Measurements from ENCODE around the gene MKNK1.

MKNK1 gene

DNA sequence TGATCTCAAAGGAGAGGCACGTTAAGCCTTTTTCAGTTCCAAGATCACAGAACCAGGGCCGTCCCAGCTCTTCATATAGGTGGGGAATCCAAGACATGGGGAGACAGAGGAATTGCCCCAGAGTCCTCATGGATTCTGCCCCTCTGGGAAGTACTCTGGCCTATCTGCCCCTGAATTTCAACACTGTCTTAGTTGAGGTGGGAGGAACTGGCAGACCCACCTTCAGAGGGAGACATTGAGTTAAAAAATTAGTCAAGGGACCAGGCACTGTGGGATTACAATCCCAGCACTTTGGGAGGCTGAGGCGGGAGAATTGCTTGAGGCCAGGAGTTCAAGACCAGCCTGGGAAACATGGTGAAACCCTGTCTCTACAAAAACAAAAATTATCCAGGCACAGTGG lies 50.6 kb downstream of the MKNK1 start:
- no peaks in the 10 kb centered on the region for H3K9me3 ChIP-seq (ENCODE audit: control insufficient read depth, insufficient read depth, low read length)
- peaks cover 12% of the 10 kb centered on the region; the same call in 1 of the 2 replicates for H3K4me1 ChIP-seq (ENCODE audit: insufficient read depth, low read length)
- H3K9ac ChIP-seq (ENCODE audit: low read depth, low read length) = no peak overlapping the region
- H3K36me3 ChIP-seq (ENCODE audit: insufficient read depth, low read length) = no peaks in the 10 kb centered on the region

- H3K36me3 ChIP-seq (ENCODE audit: insufficient read depth, low read length) = no peaks in the 10 kb centered on the region
- H3K9ac ChIP-seq (ENCODE audit: low read depth, low read length) = no peak overlapping the region
- H3K4me1 ChIP-seq (ENCODE audit: insufficient read depth, low read length) = peaks cover 3% of the 10 kb centered on the region; the same call in 1 of the 2 replicates
- no peaks in the 10 kb centered on the region for H3K9me3 ChIP-seq (ENCODE audit: control insufficient read depth, insufficient read depth, low read length)
Measured at GRCh38 chr1:46552357-46553237, 51.5 kb downstream of the MKNK1 start.

- Histone ChIP-seq H3K36me3 (ENCODE audit: insufficient read depth, low read length) (no peaks in the 10 kb centered on the region), H3K9ac (ENCODE audit: low read depth, low read length) (no peak within 1 kb of the TSS), H3K4me1 (ENCODE audit: insufficient read depth, low read length) (peaks cover 3% of the 10 kb centered on the region; the same call in 1 of the 2 replicates), H3K9me3 (ENCODE audit: control insufficient read depth, insufficient read depth, low read length) (no peaks in the 10 kb centered on the region)
Measured at GRCh38 chr1:46551597-46552095, 52.4 kb downstream of the MKNK1 start, which contains the start of gene KNCN. KNCN (minus strand) TSS chr1:46551647; CDS start chr1:46551215, 432 bp downstream.

- Histone ChIP-seq H3K9me3 (ENCODE audit: control insufficient read depth, insufficient read depth, low read length) (no peaks in the 10 kb centered on the region), H3K9ac (ENCODE audit: low read depth, low read length) (no peak overlapping the region), H3K36me3 (ENCODE audit: insufficient read depth, low read length) (no peaks in the 10 kb centered on the region), H3K4me1 (ENCODE audit: insufficient read depth, low read length) (no peaks in the 10 kb centered on the region; the same call in 1 of the 2 replicates)
Measured at GRCh38 chr1:46550751-46551231, 53.3 kb downstream of the MKNK1 start.

DNA sequence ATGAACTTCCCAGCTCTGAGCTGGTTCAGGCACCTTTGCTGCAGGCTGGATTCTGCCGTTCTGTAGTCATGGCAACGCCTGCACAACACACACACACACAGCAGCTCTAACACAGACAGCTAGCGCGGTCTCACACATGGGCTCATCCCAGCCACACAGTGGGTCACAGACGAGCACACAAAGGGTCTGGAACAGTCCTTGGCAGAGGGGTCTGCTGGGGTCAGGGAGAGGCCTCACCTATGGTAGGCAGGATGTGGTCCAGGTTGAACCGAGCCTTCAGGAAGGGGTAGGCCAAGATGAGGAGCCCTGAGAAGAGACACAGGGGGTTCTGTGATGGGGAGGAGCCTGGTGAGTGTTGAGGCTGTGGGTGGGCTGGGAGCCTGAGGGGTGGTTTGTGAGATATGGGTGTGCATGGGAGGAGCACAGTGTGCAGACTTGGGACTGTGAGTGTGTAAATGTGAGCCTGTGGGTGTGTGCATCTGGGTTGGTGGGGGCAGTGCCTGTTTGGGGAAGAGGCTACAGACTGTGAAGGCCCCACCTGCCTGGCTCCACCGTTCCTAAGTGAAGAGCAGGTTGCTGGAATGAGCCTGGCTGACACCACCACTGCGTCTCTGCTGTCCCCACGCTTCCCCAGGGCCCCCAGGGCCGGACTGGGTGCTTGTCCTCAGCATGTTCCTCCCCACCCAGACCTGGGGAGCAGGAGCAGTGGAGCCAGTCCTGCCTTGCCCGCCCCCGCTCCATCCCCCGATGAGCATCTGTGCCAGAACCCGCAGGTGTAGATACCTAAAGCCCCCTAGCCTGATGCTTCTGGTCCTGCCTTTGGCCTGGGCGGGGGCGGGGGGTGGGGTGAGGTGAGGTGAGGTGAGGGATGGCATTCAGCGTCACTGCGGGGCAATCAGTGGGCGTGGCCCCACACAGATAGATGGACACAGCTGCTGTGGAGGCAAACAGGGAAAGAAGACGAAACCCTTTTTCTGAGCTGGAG lies 54.1 kb downstream of the MKNK1 start:
- Histone ChIP-seq H3K4me1 (ENCODE audit: insufficient read depth, low read length) (peaks cover 1% of the 10 kb centered on the region), H3K9me3 (ENCODE audit: control insufficient read depth, insufficient read depth, low read length) (no peaks in the 10 kb centered on the region), H3K36me3 (ENCODE audit: insufficient read depth, low read length) (no peaks in the 10 kb centered on the region), H3K9ac (ENCODE audit: low read depth, low read length) (no peak overlapping the region)

- no peaks in the 10 kb centered on the region for H3K36me3 ChIP-seq (ENCODE audit: insufficient read depth, low read length)
- H3K9me3 ChIP-seq (ENCODE audit: control insufficient read depth, insufficient read depth, low read length) = no peaks in the 10 kb centered on the region
- peaks cover 6% of the 10 kb centered on the region; the same call in 1 of the 2 replicates for H3K4me1 ChIP-seq (ENCODE audit: insufficient read depth, low read length)
- no peak overlapping the region for H3K9ac ChIP-seq (ENCODE audit: low read depth, low read length)
Measured at GRCh38 chr1:46547481-46548383, 56.3 kb downstream of the MKNK1 start.

- peaks cover 6% of the 10 kb centered on the region; the same call in 1 of the 2 replicates for H3K4me1 ChIP-seq (ENCODE audit: insufficient read depth, low read length)
- no peak overlapping the region for H3K9ac ChIP-seq (ENCODE audit: low read depth, low read length)
- no peaks in the 10 kb centered on the region for H3K36me3 ChIP-seq (ENCODE audit: insufficient read depth, low read length)
- no peaks in the 10 kb centered on the region for H3K9me3 ChIP-seq (ENCODE audit: control insufficient read depth, insufficient read depth, low read length)
Measured at GRCh38 chr1:46546210-46546609, 57.9 kb downstream of the MKNK1 start.

- no peaks in the 10 kb centered on the region for H3K36me3 ChIP-seq (ENCODE audit: insufficient read depth, low read length)
Measured at GRCh38 chr1:46545784-46546183, 58.3 kb downstream of the MKNK1 start.

DNA sequence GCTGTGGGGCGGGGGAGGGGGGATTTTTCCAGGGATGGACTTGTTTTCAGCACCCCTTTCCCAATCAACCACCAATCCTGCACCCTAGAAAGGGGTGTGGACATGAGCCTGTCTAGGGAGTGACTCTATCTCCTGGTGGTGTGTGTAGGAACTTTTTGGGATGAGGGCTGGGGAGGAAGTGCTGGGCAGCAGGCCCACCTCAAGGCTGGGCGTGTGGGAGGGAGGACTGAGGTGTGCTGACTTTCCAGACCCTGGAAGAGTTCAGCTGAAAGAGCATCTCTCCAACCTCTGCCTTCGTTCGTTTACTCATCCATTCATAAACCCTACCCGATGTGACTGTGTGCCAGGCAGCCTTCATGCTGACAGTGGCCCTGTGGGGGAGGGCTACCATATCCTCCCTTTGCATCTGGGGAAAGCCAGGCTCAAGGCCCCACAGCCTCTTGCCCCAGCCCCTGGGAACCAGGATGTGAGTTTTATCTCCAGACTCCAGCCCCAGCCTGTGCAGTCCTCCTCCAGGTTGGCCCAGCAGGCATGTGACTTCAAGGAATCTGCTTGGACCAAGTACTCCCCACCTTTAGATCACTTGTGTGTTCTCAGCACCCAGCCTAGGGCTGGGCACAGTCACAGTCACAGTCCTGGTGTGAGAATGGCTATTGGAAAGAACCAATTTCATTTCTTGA lies 59.4 kb downstream of the MKNK1 start:
- Histone ChIP-seq H3K9ac (ENCODE audit: low read depth, low read length) (peak overlapping the region; percentile 57; the same call in 1 of the 2 replicates), H3K4me1 (ENCODE audit: insufficient read depth, low read length) (peaks cover 6% of the 10 kb centered on the region; the same call in 1 of the 2 replicates), H3K36me3 (ENCODE audit: insufficient read depth, low read length) (no peaks in the 10 kb centered on the region), H3K9me3 (ENCODE audit: control insufficient read depth, insufficient read depth, low read length) (no peaks in the 10 kb centered on the region)

More at GRCh38 chr1:46545784-46546183, 58.3 kb downstream of the MKNK1 start:
- no peaks in the 10 kb centered on the region for H3K9me3 ChIP-seq (ENCODE audit: control insufficient read depth, insufficient read depth, low read length)
- no peak overlapping the region for H3K9ac ChIP-seq (ENCODE audit: low read depth, low read length)
- peaks cover 6% of the 10 kb centered on the region; the same call in 1 of the 2 replicates for H3K4me1 ChIP-seq (ENCODE audit: insufficient read depth, low read length)

DNA sequence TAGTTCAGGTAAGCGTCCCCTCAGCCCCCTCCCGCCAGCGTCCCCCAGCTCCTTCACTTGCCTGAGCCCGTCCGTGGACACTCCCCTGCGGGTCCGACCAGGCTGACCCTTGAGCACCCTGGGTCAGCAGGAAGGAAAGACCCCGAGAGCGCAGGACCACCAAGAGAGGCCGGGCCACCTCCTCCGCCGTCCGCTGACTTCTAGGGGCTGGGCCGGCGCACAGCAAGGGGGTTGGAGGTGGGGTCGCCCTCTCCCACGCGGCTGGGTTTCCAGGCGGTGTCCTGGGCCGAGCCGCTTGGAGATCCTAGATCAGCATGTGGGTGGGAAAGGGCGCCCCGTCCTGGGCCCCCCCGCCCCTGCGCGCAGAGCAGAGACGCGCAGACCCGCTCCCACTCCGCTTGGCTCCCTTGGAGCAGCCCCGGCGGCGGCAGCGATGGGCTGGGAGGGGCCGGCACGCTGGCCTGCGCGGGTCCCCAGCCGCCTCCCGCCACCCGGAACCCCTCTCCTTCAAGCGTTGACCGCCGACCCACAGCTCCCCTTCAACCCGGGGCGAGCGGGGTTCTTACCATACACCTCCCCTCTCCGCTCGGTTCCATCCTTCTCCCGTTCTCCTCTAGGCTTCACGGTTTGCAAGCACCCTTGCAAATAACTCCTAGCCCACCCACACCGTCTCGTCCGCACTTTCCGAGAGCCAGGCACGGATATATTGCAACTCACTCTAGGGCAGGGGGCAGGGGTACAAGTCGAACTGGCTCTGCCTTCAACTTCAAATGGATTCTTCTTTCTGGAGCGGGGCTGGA lies 60.1 kb downstream of the MKNK1 start:
- Histone ChIP-seq H3K4me1 (ENCODE audit: insufficient read depth, low read length) (peaks cover 6% of the 10 kb centered on the region; the same call in 1 of the 2 replicates), H3K9me3 (ENCODE audit: control insufficient read depth, insufficient read depth, low read length) (no peaks in the 10 kb centered on the region), H3K9ac (ENCODE audit: low read depth, low read length) (peak overlapping the region; percentile 57; the same call in 1 of the 2 replicates)

GRCh38 chr1:46543382-46543760 lies 60.7 kb downstream of the MKNK1 start:
- Histone ChIP-seq H3K9ac (ENCODE audit: low read depth, low read length) (peak overlapping the region; percentile 57; the same call in 1 of the 2 replicates), H3K4me1 (ENCODE audit: insufficient read depth, low read length) (peaks cover 6% of the 10 kb centered on the region; the same call in 1 of the 2 replicates), H3K9me3 (ENCODE audit: control insufficient read depth, insufficient read depth, low read length) (no peaks in the 10 kb centered on the region), H3K36me3 (ENCODE audit: insufficient read depth, low read length) (no peaks in the 10 kb centered on the region)

More for the DNA sequence above, 60.1 kb downstream of the MKNK1 start:
- no peaks in the 10 kb centered on the region for H3K36me3 ChIP-seq (ENCODE audit: insufficient read depth, low read length)

DNA sequence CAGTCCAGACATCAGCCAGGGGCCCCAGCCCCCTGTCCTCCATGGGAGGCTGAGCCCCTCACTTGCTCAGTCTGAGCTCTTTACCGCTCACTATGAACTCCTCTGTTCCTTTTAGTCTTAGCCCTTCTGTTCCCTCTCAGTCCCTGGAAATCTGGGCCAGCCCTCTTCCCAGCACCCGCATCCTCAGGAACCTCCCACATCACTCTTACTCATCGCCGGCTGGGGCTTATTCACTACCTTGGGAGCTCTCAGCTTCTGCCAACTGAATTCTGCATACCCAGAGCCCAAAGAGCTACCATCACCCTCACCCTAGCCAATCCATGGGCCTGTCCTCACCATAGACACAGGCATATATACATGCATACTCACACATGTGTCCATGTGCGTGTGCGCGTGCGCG lies 64.1 kb downstream of the MKNK1 start:
- no peak overlapping the region for H3K9ac ChIP-seq (ENCODE audit: low read depth, low read length)
- peaks cover 5% of the 10 kb centered on the region; the same call in 1 of the 2 replicates for H3K4me1 ChIP-seq (ENCODE audit: insufficient read depth, low read length)
- H3K9me3 ChIP-seq (ENCODE audit: control insufficient read depth, insufficient read depth, low read length) = 0 out of 2 replicates have a peak, but pooled peaks cover 2% of the 10 kb centered on the region
- H3K36me3 ChIP-seq (ENCODE audit: insufficient read depth, low read length) = no peaks in the 10 kb centered on the region

Data from ES-I3 (cell line).